Esophagus muscularis mucosa (tissue), 4 donors: ENCODE measurements around the gene KIAA0930. TPM values are rescaled to one million over a fixed set of nuclear protein-coding genes. Genes with fewer than 3 reads are reported as not detected.
A peak's percentile ranks its signal among the peaks of the same experiment; 100 is the strongest.

Experiments used
- DNase-seq: peaks from one replicate; pipeline ENCODE4 v3.0.0-alpha.2; 2017; ENCODE audit errors: extremely low spot score
- H3K27ac ChIP-seq, 4 donors: fragments of 200-600 bp; sonication (generic); replicated peaks in 1 of 4; 1 replicate in 3 of 4; 2 replicates in 1 of 4; pipeline ENCODE4 v1.5.1; 2016 to 2019; ENCODE audit warnings: mild to moderate bottlenecking in 1 of 4
- H3K27me3 ChIP-seq, 4 donors: fragments of 200-600 bp; sonication (generic); one replicate each; pipeline versions ENCODE4 v1.5.1 to v1.6.0; 2016 to 2019
- H3K36me3 ChIP-seq, 4 donors: fragments of 200-600 bp; sonication (generic); one replicate each; pipeline ENCODE4 v1.5.1; 2016 to 2019
- H3K4me1 ChIP-seq, 4 donors: fragments of 200-600 bp; sonication (generic); one replicate each; pipeline ENCODE4 v1.5.1; 2016 to 2019
- H3K4me3 ChIP-seq, 4 donors: fragments of 200-600 bp; sonication (generic); 1 replicate in 2 of 4; 2 replicates in 2 of 4; pipeline ENCODE4 v1.5.1; 2016 to 2019; ENCODE audit warnings: mild to moderate bottlenecking in 4 of 4, moderate library complexity in 1 of 4
- H3K9me3 ChIP-seq, 4 donors: fragments of 200-600 bp; sonication (generic); 1 replicate in 3 of 4; 2 replicates in 1 of 4; pipeline ENCODE4 v1.5.1; 2016 to 2019
- EP300 ChIP-seq: sonication (generic); formaldehyde crosslinking; IDR thresholded peaks from one replicate; pipeline ENCODE4 v1.6.1; 2017; ENCODE audit warnings: antibody characterized with exemption
- POLR2A ChIP-seq: fragments of 450-650 bp; IDR thresholded peaks from one replicate; pipeline ENCODE4 v1.6.1; 2017; ENCODE audit warnings: antibody characterized with exemption, moderate library complexity, mild to moderate bottlenecking, low read depth
- POLR2AphosphoS5 ChIP-seq, 2 donors: sonication (generic); formaldehyde crosslinking; IDR thresholded peaks; one replicate each; pipeline ENCODE4 v1.6.1; 2017; ENCODE audit warnings: antibody characterized with exemption in 2 of 2
- WGBS: methylation state at CpG from one replicate; pipeline ENCODE4 v1.1.5; 2018; 5-methylcytosine and 5-hydroxymethylcytosine counted together
- intact Hi-C: fragments of 100-400 bp; cut with DNase I; formaldehyde crosslinking; loops from one replicate; pipeline ENCODE4 v1.15.1; 2023
- total RNA-seq, 4 donors: library from RNA; depleted of rRNA; stranded (reverse); fragments of >200 nt; gene quantifications; one replicate each; pipeline versions ENCODE4 v1.1.0 to v1.2.1, GENCODE V29; 2016
- TF ChIP-seq, protein P1 (sequence below), 3 experiments: fragments of 200-600 bp in 2 of 3; fragments of 450-650 bp in 1 of 3; sonication (generic) in 2 of 3; IDR thresholded peaks; one replicate each; pipeline ENCODE4 v1.5.1; 2017 to 2019; ENCODE audit warnings: antibody characterized with exemption in 3 of 3, mild to moderate bottlenecking in 2 of 3, moderate library complexity in 1 of 3

The KIAA0930 gene
- total RNA-seq, 4 donors from 2014 or later = 31.6 to 67.1 (median 46.8) TPM

DNA sequence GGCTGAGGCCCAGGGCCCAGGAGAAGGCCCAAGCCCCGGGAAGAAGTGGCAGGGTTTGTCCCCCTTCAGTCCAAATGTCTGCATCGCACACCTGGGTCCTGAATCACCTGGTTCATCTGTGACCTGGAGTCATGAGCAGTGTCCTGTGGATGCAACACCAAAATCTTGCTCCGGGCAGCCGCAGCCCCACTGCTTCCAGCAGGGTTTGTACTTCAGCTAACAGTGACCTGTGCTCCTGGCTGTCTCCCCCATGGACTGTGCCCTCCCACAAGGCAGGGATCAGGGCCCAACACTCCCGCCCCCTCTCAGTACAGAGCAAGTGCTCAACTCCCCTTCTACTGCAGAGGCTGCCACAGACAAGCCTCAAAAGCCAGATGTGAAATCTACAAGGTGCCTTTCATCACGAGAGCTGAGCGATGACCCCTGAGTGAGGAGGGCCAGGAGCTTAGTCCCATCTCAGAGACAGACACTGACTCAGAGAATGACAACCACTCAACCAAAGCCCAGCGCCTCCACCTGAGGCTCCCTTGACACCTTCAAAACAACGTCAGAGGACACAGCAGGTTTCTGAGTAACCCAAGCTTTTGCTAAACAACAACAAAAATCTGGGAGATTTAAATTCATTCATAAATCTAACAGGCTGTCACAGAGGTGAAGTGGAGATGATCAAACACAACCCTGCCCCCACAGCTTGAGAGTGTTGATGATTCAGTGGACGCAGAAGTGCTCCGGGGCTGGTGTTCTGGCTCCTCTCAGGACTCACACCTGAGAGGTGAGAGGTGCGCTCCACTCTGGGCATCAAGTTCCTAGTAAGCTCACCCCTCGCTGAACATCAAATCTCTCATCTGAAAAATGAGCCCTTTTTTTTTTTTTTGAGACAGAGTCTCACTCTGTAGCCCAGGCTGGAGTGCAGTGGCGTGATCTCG, 3.4 kb downstream of the KIAA0930 start:
- Histone ChIP-seq H3K27me3 (no peaks in the 10 kb centered on the region), H3K9me3 (no peaks in the 10 kb centered on the region), H3K4me1 (peaks cover 13 to 62% (median 36%) of the 10 kb centered on the region in 4 donors), H3K4me3 (no peak overlapping the region), H3K36me3 (peaks cover 0 to 23% (median 12%) of the 10 kb centered on the region in 4 donors), H3K27ac (no peak overlapping the region)
- 90% methylated on average over 14 of the region's 15 CpGs for WGBS
- TF ChIP-seq, protein P1, sequence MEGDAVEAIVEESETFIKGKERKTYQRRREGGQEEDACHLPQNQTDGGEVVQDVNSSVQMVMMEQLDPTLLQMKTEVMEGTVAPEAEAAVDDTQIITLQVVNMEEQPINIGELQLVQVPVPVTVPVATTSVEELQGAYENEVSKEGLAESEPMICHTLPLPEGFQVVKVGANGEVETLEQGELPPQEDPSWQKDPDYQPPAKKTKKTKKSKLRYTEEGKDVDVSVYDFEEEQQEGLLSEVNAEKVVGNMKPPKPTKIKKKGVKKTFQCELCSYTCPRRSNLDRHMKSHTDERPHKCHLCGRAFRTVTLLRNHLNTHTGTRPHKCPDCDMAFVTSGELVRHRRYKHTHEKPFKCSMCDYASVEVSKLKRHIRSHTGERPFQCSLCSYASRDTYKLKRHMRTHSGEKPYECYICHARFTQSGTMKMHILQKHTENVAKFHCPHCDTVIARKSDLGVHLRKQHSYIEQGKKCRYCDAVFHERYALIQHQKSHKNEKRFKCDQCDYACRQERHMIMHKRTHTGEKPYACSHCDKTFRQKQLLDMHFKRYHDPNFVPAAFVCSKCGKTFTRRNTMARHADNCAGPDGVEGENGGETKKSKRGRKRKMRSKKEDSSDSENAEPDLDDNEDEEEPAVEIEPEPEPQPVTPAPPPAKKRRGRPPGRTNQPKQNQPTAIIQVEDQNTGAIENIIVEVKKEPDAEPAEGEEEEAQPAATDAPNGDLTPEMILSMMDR (IDR thresholded peaks at IDR 0.05) = no peak
- TF ChIP-seq POLR2AphosphoS5 (IDR thresholded peaks at IDR 0.05) (no peak), POLR2A (no peak)
- intact Hi-C loops = no loop called here
- DNase-seq = no peak

GRCh38 chr22:45235851-45236342, 4.8 kb downstream of the KIAA0930 start:
- Histone ChIP-seq H3K27ac (no peak overlapping the region), H3K4me1 (peaks cover 10 to 54% (median 30%) of the 10 kb centered on the region in 4 donors), H3K27me3 (no peaks in the 10 kb centered on the region), H3K9me3 (no peaks in the 10 kb centered on the region), H3K36me3 (peaks cover 0 to 23% (median 12%) of the 10 kb centered on the region in 4 donors), H3K4me3 (no peak overlapping the region)
- TF ChIP-seq, protein P1 (IDR thresholded peaks at IDR 0.05) = no peak
- TF ChIP-seq POLR2A (no peak), POLR2AphosphoS5 (IDR thresholded peaks at IDR 0.05) (no peak), EP300 (no peak)
- 89% methylated on average over 17 of the region's 20 CpGs for WGBS
- DNase-seq = no peak
- intact Hi-C loops = no loop called here

DNA sequence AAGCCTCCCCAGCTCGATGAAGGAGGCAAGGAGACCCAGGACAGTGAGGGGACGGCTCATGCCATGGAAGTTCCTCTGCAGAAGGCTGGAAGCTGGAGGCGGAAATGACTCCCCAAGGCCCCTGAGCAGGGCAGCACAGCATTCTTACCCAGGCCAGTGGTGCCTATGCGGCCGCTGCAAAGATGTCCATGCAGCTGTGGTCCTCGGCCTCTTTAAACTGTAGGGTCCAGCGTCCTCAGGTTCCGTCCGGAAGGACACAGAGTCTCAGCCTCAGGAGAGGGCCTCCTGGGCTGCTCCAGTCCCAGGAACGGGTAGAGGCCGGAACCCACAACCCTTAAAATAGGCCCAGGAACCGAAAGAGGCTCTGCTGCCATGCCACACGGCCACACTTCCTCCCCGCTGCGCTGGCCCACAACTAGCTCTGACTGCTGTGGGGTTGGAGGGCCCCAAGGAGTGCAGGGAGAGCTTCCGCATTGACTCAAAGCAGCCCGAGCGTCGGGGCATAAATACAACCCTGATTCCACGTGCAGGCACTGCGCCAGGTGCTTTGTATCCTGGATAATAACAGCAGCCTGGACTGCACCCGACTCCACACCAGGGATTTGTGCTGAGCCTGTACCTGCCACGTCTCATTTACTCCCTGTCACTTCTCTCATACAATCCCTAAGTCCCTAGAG, 5.5 kb downstream of the KIAA0930 start:
- intact Hi-C loops = no loop called here
- TF ChIP-seq EP300 = no peak
- no peak for TF ChIP-seq POLR2A
- TF ChIP-seq, protein P1 (IDR thresholded peaks at IDR 0.05) = no peak
- no peak for TF ChIP-seq POLR2AphosphoS5 (IDR thresholded peaks at IDR 0.05)
- no peak for DNase-seq
- H3K9me3 ChIP-seq = no peaks in the 10 kb centered on the region
- H3K27me3 ChIP-seq = no peaks in the 10 kb centered on the region
- peaks cover 0 to 23% (median 12%) of the 10 kb centered on the region in 4 donors for H3K36me3 ChIP-seq
- H3K27ac ChIP-seq = peak overlapping the region in 2 of 4 donors; percentile 27 to 30
- H3K4me3 ChIP-seq = no peak overlapping the region
- H3K4me1 ChIP-seq = peaks cover 9 to 51% (median 28%) of the 10 kb centered on the region in 4 donors
- WGBS = 76% methylated on average over 18 of the region's 23 CpGs

DNA sequence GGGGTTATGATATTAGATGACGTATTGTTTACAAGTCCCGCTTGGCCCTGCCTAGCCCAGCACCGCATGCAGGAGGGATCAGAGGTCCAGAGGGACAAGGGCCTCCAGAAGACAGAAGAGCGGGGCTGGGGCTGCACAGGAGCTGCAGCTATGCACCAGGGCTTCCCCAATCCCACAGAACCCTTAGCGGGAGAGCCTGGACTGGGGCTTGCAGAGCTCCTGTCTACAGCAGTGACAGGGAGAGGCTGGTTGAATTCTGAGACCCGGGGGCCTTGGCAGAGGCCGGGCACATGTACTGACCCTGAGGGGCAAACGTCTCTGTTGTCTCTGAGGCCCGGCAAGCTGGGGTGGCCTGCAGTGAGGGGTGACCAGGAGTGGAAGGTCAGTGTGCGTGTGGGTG, 6.9 kb downstream of the KIAA0930 start:
- H3K27me3 ChIP-seq = no peaks in the 10 kb centered on the region
- intact Hi-C loops = no loop called here
- DNase-seq = no peak
- 89% methylated on average over 4 of the region's 10 CpGs for whole genome bisulfite sequencing
- H3K4me1 ChIP-seq = peaks cover 0 to 37% (median 14%) of the 10 kb centered on the region in 4 donors
- no peaks in the 10 kb centered on the region for H3K9me3 ChIP-seq
- TF ChIP-seq, protein P1 (IDR thresholded peaks at IDR 0.05) = no peak
- no peak for TF ChIP-seq EP300
- TF ChIP-seq POLR2A = no peak
- TF ChIP-seq POLR2AphosphoS5 (IDR thresholded peaks at IDR 0.05) = no peak
- no peak overlapping the region for H3K4me3 ChIP-seq
- H3K27ac ChIP-seq = peak overlapping the region in 1 of 4 donors; percentile 10
- H3K36me3 ChIP-seq = peaks cover 0 to 22% (median 12%) of the 10 kb centered on the region in 4 donors
